CD4-positive, alpha-beta T cell treated with Interleukin-2 at 100 ng/mL for 4 hours (primary cell): Measurements from ENCODE around the gene LBR.

Experiments
- DNase-seq: peaks from one replicate; pipeline ENCODE4 v3.0.0-alpha.2; 2020; ENCODE audit warnings: low spot score

Gene LBR

DNA sequence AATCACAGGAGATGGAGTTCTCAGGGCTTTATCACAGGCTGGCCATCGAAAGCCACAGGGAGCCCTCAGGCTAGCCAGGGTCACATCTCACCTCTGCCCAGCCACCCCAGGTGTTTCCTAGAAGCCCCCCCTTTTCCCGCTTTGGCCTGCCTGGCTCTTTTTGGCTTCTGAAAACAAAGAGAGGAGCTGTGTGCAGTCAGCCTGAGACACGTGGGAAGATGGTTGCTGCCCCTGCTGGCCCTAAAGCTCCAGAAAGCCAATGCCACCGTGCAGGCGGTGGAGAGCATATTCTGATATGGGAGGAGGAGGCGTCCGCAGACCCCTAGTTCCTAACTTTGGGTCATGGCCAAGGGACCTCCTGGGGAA, 18.7 kb upstream of the LBR start:
- DNase-seq: no peak

DNA sequence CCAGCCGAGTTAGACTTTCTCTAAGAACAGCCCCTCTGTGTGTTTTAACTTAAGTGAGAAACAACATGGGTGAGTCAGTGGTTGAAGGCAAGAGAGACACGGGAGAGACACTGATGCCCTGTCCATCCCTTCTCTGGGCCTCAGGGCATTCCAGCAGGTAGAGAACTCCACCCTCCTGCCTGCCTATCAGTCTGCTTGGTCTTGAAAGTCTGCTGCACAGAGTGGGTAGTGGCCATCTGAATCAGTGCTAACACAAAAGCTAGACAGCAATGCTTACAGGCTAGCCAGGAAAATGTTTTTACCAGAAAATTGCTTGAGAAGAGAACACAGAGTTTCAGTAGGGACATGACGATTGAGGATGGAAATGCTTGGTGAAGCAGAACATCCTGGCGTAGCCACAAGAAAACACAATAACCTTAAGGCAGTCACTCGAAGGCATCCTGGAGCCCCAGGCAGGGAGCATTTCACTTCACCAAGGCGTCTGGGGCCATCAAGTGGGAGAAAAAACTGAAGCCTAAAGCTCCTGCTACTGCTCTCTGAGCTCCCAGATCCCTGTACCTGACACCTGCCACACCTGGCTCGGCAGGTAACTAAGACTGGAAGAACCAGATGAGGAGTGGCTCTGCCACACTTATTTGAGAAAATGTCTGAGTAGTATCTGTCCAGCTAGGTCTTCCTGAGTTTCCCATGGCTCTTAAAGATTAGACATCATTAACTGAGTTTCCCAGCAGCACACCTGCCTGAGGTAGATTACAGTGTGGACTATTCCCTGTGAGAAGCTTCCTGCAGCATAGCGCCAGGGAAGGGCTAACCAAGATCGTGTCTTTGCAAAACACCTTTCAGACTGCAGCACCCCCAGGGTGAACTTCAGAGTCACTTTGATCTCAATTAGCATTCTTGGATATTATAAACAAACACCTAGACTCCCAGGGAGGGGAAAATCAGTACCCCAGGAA, 18.1 kb upstream of the LBR start:
- DNase-seq: no peak

DNA sequence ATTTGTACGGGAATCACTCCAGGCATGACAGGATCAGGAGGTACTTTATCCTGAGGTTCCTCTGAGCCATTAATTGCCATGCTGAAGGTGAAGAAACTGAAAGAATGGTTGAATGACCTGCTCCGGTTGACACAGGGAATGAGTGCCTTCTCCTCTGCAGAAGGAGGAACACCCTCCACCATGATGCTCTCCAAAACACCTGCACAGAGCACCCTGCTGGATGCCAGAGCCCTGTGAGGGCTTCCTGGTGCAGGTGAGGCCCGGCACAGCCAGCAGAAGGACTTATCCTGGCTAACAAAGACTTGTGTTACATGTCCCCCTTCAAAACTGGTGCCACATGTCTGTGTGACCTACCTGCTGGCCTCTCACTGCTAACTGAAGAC, 14.3 kb upstream of the LBR start:
- DNase-seq: no peak

DNA sequence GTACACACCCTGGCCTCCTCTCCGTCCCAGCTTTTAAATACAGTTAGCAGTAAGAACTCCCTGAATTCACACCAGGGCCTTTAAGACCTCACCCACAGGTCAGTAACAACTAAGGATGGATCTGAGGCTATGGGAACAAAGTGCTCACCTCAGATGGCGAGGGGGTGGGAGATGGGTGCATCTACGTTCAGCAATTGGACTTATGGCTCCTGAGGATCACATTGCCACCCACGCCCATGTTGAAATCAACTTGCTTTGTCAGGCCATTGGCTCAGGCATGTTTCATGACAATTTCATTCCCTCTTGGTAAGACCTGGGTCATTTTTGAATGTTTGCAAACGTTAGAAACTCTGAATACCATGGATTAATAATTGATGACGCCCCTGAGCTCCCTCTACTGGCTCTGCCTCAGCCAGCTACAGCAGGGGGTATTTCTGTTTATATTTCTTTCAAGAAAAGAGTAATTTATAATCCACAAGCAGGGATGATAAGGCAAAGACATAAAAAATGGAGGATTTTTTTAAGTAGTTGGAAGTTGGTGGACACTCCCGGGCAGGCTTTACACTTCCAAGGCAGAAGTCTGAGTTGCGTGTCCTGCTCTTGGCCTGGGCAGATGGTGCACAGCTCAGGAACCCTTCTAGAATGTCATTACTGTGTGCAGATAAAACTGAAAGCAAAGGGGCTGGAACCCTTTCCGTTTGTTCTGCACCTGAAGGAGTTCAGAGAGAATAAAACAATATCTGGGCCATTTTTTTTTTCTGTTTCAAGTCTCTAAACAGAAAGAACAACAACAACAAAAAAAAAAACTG, 13.7 kb upstream of the LBR start:
- DNase-seq: no peak

DNA sequence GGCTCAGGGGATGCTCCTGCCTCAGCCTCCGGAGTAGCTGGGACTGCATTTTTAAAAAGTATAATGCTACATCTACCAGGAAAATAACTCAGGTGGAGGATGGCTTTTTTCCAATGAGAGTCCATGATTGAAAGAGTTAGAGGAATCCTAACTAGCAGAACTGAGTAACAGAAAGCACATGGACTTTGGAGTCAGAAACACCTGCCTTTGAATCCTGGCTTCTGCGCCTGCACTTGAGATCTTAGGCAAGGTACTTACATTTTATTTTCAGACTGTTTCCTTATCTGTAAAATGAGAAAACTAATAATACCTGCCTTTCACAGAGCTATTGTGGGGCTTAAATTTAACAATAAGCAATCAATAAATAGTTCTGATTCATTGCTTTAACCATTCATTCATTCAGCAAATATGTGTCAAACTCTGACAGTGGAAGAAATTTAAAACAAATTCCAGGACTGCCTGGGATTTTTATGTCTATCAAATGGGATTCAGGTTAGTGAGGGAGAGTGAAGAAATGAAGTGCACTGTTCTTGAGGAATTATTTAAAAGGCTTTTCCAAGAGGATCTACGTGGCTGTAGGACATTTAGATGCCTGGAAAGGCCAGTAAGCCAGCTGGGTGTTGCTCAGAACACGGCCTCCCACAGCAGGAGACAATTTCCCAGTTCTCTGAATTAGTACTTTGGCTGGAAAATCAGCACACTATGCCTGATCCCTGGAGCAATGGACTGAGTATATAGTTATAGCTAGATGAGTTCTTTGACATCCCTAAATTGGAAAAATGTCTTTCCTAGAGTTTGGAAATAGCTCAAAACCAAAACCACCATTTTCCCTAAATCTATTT, 12.8 kb upstream of the LBR start:
- DNase-seq: no peak

DNA sequence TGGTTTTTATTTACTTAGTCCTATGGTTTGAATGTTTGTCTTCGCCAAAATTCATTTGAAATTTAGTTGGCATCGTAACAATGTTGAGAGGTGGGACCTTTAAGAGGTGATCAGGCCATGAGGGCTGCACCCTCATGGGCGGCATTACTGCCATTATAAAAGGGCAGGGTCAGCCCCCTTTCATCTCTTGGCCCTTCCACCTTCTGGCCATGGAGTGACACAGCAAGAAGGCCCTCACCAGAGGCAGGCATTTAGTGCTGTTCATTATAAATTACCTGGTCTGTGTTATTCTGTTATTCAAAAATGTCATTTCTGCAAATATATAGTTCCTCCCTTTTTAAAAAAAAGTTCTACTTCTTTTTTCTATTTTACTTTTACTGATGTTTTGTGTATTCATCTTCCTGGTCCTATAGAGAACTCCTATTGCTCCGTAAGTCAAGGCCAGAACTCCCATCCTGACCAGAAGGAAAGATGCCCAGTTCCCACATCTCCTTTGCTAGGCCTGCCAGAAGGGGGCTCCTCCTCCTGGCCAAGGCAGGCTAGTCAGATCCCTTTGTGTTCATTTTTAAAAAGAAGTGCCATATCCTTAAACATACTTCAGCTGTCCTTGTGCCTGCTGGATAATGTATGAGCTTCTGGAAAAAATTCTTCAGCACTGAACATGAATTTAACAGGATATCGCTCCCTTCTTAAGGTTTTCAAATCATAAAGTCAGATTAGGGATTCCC, 10.0 kb upstream of the LBR start:
- DNase-seq: no peak

DNA sequence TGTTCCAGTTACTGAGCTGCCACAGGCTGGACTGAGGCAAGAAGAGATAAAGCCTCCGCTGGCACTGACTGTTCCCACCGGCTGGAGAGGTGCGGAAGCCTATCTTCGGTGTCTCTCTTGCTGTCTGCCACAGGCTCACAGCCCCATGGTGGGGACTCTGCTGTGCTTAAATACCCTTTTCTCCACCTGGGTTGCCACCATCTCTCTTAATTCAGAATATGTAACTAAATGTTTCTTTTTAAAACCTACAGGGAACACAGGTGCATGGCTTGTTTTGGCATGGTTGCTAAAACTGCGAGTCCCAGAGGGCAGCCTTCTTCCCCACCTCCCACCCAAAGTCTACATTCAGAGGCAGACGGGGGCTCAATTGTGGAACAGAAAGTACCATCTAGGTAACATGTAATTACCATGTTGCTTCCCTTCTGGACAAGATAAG, 8.1 kb upstream of the LBR start:
- no peak for DNase-seq

DNA sequence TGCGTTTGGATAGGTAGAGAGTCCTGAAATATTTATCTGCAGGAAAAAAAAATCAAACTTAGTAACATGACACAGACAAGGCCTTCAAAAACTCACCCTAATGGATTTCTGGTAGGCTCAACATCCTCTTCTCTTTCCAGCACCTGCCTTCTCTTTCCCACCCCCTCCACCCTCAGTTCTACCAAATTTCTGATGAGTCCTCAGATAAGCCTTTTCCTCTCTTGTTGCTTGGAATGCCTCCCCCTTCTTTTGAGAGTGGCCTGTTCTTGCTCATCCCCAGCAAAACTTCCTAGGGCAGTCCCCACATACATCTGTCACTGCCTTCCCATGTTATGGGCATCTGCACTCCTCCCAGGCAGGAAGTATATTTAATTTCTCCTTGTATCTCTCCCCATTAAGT, 7.6 kb upstream of the LBR start:
- DNase-seq: no peak

DNA sequence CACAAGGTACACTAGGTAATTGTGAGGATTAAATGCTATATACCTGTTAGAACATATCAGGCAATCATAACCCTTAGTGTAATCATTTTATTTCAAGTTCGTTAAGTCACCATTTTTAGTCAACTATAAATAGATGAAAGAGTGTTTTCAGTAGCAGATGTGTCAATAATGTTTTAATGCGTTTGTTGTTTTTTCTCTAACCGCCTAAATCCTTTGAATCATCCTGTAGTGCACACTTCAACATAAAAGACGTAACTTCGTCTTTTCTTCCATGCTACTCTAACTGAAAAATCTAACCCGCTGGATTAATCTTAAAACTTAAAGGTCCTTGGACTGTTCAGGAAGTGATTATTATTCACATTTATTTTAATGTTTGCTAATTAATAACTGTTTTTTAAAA, 7.2 kb upstream of the LBR start:
- DNase-seq: no peak

DNA sequence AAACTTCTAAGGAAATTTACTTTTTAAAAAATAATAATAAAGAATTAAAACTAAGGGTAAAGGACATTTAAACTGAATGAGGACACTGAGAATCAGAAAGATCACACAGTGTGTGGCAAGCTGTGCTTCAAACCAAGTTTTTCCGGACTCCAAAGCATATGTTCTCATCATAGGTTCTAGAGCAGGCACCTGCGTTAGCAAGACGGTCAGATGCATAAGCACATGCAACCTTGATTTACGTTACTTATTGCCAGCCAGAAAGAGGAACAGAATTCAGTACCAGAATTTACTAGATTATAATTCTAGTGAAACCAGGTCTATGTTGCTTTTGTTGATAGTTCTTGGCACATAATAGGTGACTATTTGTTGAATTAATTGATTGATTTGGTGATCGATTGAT, 6.2 kb upstream of the LBR start:
- DNase-seq: no peak

DNA sequence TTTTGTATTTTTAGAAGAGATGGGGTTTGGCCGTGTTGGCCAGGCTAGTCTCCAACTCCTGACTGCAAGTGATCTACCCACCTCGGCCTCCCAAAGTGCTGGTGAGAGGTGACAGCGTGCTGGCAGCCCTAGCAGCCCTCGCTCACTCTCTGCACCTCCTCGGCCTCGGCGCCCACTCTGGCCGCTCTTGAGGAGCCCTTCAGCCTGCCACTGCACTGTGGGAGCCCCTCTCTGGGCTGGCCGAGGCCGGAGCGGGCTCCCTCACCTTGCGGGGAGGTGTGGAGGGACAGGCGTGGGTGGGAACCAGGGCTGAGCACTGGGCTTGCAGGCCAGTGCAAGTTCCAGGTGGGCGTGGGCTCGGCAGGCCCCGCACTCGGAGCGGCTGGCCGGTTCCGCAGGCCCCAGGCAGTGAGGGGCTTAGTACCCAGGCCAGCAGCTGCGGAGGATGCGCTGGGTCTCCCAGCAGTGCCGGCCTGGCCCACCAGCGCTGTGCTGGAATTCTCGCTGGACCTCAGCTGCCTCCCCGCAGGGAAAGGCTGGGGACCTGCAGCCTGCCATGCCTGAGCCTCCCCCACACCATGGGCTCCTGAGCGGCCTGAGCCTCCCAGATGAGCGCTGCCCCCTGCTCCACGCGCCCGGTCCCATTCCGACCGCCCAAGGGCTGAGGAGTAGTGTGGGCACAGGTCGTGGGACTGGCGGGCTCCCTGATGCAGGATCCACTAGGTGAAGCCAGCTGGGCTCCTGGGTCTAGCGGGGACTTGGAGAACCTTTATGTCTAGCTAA, 3.4 kb upstream of the LBR start:
- no peak for DNase-seq

DNA sequence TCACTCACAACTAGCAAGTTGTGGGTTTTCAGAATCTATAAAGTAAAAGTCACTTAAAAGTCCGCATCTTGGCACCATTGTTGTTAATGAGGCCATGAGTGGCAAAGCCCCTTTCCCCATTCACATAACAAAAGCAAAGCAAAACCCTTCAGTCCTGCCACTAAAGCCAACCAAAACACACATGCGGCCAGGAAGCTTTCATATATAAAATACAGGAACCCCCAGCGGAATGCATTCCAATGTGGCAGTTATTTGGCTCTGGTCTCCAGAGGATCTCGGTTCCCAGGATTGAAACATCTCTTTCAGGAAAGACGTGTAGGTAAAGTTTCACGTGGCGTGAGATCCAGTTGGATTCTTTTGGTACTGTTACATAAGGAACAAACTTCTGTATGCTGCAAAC, 2.5 kb upstream of the LBR start:
- DNase-seq: no peak

DNA sequence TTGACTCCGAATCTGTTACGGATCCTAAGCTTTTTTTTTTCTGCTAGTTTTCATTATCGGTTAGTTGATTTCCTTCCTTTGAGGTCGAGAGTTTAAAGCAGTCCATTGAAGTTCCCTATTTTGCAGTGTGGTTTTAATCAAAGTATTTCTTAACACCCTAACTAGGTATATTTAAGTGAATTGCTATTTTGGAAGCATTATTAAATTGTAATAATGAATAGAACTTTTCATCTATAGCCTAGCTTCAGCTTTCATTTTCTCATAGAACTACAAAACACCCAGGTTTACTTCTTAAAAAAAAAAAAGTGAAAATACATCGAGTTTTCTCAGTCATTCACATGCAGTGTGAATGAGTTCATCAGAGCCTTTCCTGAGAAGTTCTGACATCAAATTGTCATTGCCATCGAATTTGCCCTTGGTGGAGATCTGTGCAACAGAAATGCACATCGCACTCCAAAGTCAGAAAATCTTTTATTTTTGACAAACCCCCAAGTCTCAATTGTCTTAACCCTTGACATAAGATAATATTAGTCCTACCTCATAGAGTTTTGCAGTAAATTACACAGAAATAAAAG, 1.1 kb upstream of the LBR start:
- DNase-seq: no peak

DNA sequence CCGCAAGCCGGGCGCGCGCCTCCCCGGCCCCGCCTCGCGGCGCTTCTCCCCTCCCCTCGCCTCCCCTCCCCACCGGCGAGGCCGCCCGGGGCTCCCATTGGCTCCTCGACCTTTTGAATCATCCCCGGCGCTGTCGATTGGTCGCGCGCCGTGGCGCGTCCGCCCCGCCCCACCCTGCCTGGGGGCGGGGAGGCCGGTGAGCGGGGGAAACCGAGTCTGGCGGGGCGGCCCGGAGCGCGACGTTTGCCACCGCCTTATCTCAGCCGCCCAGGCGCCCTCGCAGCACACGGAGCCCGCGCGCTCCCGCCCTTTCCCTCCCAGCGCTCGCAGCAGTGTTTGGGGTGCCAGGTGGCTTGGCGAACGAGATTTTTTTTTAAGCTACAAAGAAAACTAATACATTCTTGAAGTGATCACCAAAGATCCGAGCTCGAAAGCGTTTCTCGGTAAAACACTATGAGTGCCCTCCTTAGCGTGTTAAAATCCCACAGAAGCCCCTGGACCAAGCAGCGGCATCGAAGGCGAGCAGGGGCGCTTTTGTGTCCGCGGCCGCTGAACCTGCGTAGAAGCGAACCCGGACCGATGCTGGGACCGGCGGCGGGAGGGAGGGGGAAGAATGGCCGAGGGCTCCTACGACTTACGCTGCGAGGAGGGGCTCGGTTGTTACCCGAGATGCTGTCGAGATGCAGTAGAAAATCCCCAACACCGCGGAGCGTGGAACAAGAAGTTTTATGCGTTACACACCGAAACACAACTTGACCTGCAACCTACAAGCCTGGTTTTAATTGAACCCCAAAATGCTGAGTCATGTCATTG, 436 bp upstream of the LBR start:
- DNase-seq: peak; percentile 93

DNA sequence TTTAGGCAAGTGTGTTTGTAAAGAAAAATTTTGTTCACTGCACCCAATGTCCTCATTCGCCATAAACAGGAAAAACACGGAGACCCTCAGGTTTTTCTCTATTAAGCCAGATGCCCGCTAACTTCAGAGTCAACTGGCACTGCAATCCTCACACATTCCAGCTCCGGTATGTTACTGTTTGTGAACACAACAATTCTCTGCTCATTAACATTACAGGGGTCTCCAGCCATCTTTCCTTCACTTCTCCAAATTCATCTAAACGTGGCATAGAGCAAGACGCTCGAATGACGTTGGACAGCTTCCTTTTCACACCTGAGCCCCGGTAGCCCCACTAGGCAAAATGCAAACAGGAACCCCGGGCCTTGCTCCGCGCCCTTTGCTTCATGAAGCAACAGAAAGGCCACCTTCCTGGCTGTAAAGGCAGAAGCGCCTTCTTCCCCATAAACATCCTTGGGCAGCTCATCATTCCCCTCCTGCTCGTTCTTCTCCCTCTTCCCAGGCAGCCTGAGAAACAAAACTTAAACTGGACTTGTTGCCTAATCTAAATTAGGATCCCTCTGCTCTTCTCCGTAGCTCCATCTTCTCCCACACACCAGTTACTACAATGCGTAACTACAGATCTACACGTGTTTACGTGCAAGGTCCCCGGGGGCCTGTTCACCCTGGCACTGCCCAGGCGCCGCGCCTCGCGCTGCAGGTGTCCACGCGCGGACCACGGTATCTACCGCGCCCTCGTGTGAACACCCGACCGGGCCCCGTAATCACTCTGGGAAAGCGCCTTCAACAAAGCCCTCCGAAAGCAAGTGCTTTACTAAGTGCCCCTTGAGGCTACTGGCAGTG, 1.2 kb downstream of the LBR start:
- no peak for DNase-seq

DNA sequence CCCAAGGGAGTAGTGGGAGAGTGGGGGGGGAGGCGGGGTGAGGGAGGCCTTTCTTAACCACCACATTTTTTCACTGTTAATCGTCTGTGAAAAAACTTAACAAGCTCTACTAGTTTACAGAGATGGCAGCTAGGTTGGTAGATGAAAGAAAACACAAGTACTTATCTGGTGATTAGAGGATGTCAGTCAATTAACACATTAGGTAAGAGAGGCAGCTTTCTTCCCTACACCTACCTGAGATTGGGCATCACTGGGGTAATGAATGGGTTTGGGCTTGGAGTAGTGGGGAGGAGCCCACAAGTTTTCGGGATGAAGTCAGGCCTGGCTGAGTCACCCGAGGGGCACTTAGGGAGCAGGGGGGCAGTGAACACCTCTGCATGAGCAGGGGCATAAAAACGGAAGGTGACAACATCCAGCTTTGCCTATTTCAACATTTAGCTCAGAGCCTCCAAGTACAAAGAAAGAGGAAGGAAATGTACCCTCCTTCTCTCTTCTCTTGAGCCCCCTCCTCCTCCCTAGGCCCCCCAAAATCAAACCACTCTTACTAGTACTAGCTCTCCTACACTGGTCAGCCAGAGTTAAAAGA, 2.5 kb downstream of the LBR start:
- DNase-seq: no peak

DNA sequence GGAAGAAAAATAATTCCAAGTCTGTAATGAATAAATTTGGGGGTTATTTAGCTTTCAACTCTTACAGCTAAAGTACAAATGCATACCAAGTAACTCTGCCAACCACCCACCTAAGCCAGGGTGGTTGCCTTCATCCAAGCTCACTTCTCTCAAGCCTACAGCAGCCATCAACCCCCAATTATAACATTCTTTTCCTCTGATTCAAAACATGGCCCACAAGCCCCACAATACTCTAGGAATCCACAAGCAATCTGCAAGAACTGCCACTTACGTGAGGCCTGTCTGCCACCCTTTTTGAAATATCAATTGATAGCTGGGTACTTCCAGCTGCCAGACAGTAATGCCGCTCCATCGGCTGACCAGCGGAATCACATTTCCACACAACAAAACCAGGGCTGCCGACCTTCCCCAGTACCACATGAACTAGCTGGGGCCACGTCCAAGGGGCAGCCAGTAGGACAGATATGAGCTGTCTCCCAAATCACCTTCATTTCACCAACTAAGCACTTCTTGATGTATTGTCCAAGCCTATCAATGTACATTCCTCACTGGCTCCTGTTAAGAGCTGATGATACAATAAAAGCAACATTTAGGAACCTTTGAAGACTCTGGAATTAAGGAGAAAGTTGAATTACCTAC, 3.2 kb downstream of the LBR start:
- no peak for DNase-seq

DNA sequence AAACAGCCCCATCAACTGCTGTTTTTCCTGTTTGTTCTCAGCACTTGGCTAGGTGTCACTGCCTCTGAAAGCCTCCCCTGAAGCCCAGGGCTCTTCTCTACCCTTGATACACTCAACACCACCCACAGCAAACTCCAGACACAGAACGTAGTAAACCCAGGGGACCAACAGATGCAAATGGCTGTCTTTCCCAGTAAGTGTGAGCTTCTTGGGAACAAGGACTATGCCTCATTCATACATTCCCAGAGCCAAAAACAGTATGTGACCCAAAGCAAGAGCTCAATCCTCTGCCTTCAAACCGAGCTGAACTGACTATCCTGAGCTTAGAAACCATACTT, 4.4 kb downstream of the LBR start:
- no peak for DNase-seq
